H9 (cell line): Measurements from ENCODE around the gene C11orf71. TPM values are rescaled to one million over a fixed set of nuclear protein-coding genes. Genes with fewer than 3 reads are reported as not detected.

ENCODE experiments used
- DNase-seq: peaks from one replicate; pipeline ENCODE4 v3.0.0-alpha.2; 2017
- H2AFZ ChIP-seq: one replicate; pipeline ENCODE4 v1.6.1; 2013; ENCODE audit warnings: mild to moderate bottlenecking, low read length, control low read depth, moderate library complexity
- H2AK5ac ChIP-seq: 2 replicates; pipeline ENCODE4 v1.6.1; 2013; ENCODE audit warnings: low read length, control low read depth, mixed read lengths; ENCODE audit not compliant: insufficient read length
- H2BK120ac ChIP-seq: one replicate; pipeline ENCODE4 v1.6.1; 2013; ENCODE audit warnings: low read depth, mild to moderate bottlenecking, low read length, control low read depth, inconsistent platforms; ENCODE audit not compliant: poor library complexity, severe bottlenecking
- H2BK12ac ChIP-seq: 2 replicates; pipeline ENCODE4 v1.6.1; 2013; ENCODE audit warnings: low read length, control low read depth, mixed read lengths, low read depth; ENCODE audit not compliant: insufficient read length
- H2BK15ac ChIP-seq: 2 replicates; pipeline ENCODE4 v1.6.1; 2013; ENCODE audit warnings: low read depth, low read length, control low read depth
- H2BK20ac ChIP-seq: one replicate; pipeline ENCODE4 v1.6.1; 2013; ENCODE audit warnings: low read depth, mild to moderate bottlenecking, low read length, control low read depth, inconsistent platforms; ENCODE audit not compliant: poor library complexity, severe bottlenecking
- H2BK5ac ChIP-seq: 2 replicates; pipeline ENCODE4 v1.6.1; 2013; ENCODE audit warnings: low read length, control low read depth, mixed read lengths; ENCODE audit not compliant: insufficient read length
- H3K14ac ChIP-seq: 2 replicates; pipeline ENCODE4 v1.6.1; 2013; ENCODE audit warnings: low read length, control low read depth; ENCODE audit not compliant: insufficient read depth
- H3K18ac ChIP-seq: 2 replicates; pipeline ENCODE4 v1.6.1; 2013; ENCODE audit warnings: low read depth, mild to moderate bottlenecking, mixed read lengths, low read length, control low read depth; ENCODE audit not compliant: insufficient read length
- H3K23ac ChIP-seq: 2 replicates; pipeline ENCODE4 v1.6.1; 2013; ENCODE audit warnings: low read length, control low read depth, mixed read lengths, low read depth; ENCODE audit not compliant: insufficient read length
- H3K23me2 ChIP-seq: 2 replicates; pipeline ENCODE4 v1.6.1; 2013; ENCODE audit warnings: low read depth, mild to moderate bottlenecking, mixed read lengths, low read length, control low read depth; ENCODE audit not compliant: insufficient read length, poor library complexity, severe bottlenecking
- H3K27ac ChIP-seq: 2 replicates; pipeline ENCODE4 v1.5.1; 2013; ENCODE audit warnings: low read length, control low read depth, mixed read lengths, low read depth; ENCODE audit not compliant: insufficient read length
- H3K27me3 ChIP-seq: 2 replicates; pipeline ENCODE4 v1.6.1; 2013; ENCODE audit warnings: low read length, control low read depth, inconsistent platforms; ENCODE audit not compliant: insufficient read depth
- H3K4ac ChIP-seq: 2 replicates; pipeline ENCODE4 v1.6.1; 2013; ENCODE audit warnings: low read depth, mild to moderate bottlenecking, control low read depth, inconsistent platforms, low read length, moderate library complexity
- H3K4me1 ChIP-seq: 2 replicates; pipeline ENCODE4 v1.6.1; 2013; ENCODE audit warnings: low read length, control low read depth, inconsistent platforms; ENCODE audit not compliant: insufficient read depth
- H3K4me2 ChIP-seq: 2 replicates; pipeline ENCODE4 v1.6.1; 2013; ENCODE audit warnings: low read length, control low read depth, mixed read lengths; ENCODE audit not compliant: insufficient read length, insufficient read depth
- H3K56ac ChIP-seq: 2 replicates; pipeline ENCODE4 v1.6.1; 2013; ENCODE audit warnings: low read depth, mild to moderate bottlenecking, mixed read lengths, low read length, control low read depth; ENCODE audit not compliant: insufficient read length
- H3K79me1 ChIP-seq: 2 replicates; pipeline ENCODE4 v1.6.1; 2013; ENCODE audit warnings: low read depth, mild to moderate bottlenecking, moderate library complexity, low read length, control low read depth, inconsistent platforms; ENCODE audit not compliant: insufficient read depth, poor library complexity, severe bottlenecking
- H3K79me2 ChIP-seq: 2 replicates; pipeline ENCODE4 v1.6.1; 2013; ENCODE audit warnings: low read length, control low read depth, inconsistent platforms; ENCODE audit not compliant: insufficient read depth
- H3K9ac ChIP-seq: 2 replicates; pipeline ENCODE4 v1.6.1; 2013; ENCODE audit warnings: low read length, control low read depth, mixed read lengths; ENCODE audit not compliant: insufficient read length; ENCODE audit errors: extremely low read depth
- H3K9me3 ChIP-seq: one replicate; pipeline ENCODE4 v1.6.1; 2013; ENCODE audit warnings: low read depth, low read length, inconsistent platforms; ENCODE audit not compliant: control insufficient read depth
- H3T11ph ChIP-seq: one replicate; pipeline ENCODE4 v1.6.1; 2013; ENCODE audit warnings: mild to moderate bottlenecking, low read length, control low read depth, inconsistent platforms
- H4K20me1 ChIP-seq: one replicate; pipeline ENCODE4 v1.6.1; 2013; ENCODE audit not compliant: control insufficient read depth, insufficient read length, insufficient read depth
- H4K5ac ChIP-seq: 2 replicates; pipeline ENCODE4 v1.6.1; 2013; ENCODE audit warnings: low read depth, mild to moderate bottlenecking, mixed read lengths, low read length, control low read depth; ENCODE audit not compliant: insufficient read length
- H4K8ac ChIP-seq: replicated peaks from 2 replicates; pipeline ENCODE4 v1.6.1; 2013; ENCODE audit warnings: low read length, control low read depth, mixed read lengths, low read depth; ENCODE audit not compliant: insufficient read length
- H4K91ac ChIP-seq: 2 replicates; pipeline ENCODE4 v1.6.1; 2013; ENCODE audit warnings: low read depth, mild to moderate bottlenecking, moderate library complexity, mixed read lengths, low read length, control low read depth; ENCODE audit not compliant: insufficient read length
- H3K27ac Mint-ChIP-seq, 3 experiments: 2 replicates in 2 of 3; 3 replicates in 1 of 3; pipeline ENCODE4 v1.8.0; 2020 to 2021; ENCODE audit warnings: mixed read lengths in 3 of 3, mild to moderate bottlenecking in 1 of 3, moderate library complexity in 1 of 3
- H3K27me3 Mint-ChIP-seq: 2 replicates; pipeline ENCODE4 v1.8.0; 2021; ENCODE audit warnings: low read depth, mild to moderate bottlenecking, moderate library complexity, mixed read lengths
- H3K36me3 Mint-ChIP-seq, 3 experiments: 2 replicates in 2 of 3; 3 replicates in 1 of 3; pipeline ENCODE4 v1.8.0; 2020 to 2021; ENCODE audit warnings: low read depth in 3 of 3, mixed read lengths in 3 of 3; ENCODE audit not compliant: insufficient read depth in 1 of 3
- H3K4me1 Mint-ChIP-seq, 2 experiments: 2 replicates each; pipeline ENCODE4 v1.8.0; 2020; ENCODE audit warnings: mixed read lengths in 2 of 2
- H3K4me3 Mint-ChIP-seq, 2 experiments: 2 replicates in 1 of 2; 3 replicates in 1 of 2; pipeline ENCODE4 v1.8.0; 2020 to 2021; ENCODE audit warnings: mild to moderate bottlenecking in 2 of 2, mixed read lengths in 2 of 2, moderate library complexity in 1 of 2
- H3K9me3 Mint-ChIP-seq, 2 experiments: 2 replicates in 1 of 2; 3 replicates in 1 of 2; pipeline ENCODE4 v1.8.0; 2020; ENCODE audit warnings: mild to moderate bottlenecking in 2 of 2, mixed read lengths in 2 of 2, moderate library complexity in 1 of 2
- WGBS: extraction: QIAGEN DNeasy Blood & Tissue Kit; methylation state at CpG from one replicate; pipeline ENCODE4 v1.1.7; 2013; ENCODE audit warnings: missing lambda C conversion rate, low lambda C conversion rate, mixed read lengths; ENCODE audit not compliant: insufficient read length; ENCODE audit errors: extremely low coverage; 5-methylcytosine and 5-hydroxymethylcytosine counted together
- total RNA-seq: library from RNA; stranded (reverse); gene quantifications from 2 replicates; pipeline ENCODE4 v1.2.1, GENCODE V29; 2021
- TF ChIP-seq, protein P1 (sequence below): fragments of 200-600 bp; sonication (generic); conservative IDR thresholded peaks from 3 replicates; pipeline ENCODE4 v1.8.0; 2021; ENCODE audit warnings: antibody characterized with exemption, mild to moderate bottlenecking

C11orf71 gene
- total RNA-seq, 1 experiment from 2014 or later = 3.5 TPM

GRCh38 chr11:114368918-114369680 is 31.2 kb downstream of the C11orf71 start:
- Histone ChIP-seq H3K4me1 (no peaks in the 10 kb centered on the region; the same call in 1 of the 2 replicates), H3T11ph (no peak overlapping the region), H4K8ac (no peak overlapping the region), H3K56ac (no peak overlapping the region), H4K91ac (no peak overlapping the region), H3K23me2 (no peaks in the 10 kb centered on the region), H2BK120ac (no peak overlapping the region), H3K79me2 (no peaks in the 10 kb centered on the region), H3K4me2 (no peak overlapping the region), H3K27me3 (no peaks in the 10 kb centered on the region), H3K27ac (no peak overlapping the region), H3K18ac (no peak overlapping the region), H3K79me1 (no peaks in the 10 kb centered on the region), H2BK20ac (no peak overlapping the region), H2BK5ac (no peak overlapping the region), H2BK12ac (no peak overlapping the region), H3K9ac (no peak overlapping the region), H4K20me1 (no peaks in the 10 kb centered on the region), H2AFZ (no peak overlapping the region), H3K14ac (no peak overlapping the region), H3K4ac (no peak overlapping the region), H3K23ac (no peak overlapping the region), H2BK15ac (no peak overlapping the region), H3K9me3 (no peaks in the 10 kb centered on the region), H4K5ac (no peak overlapping the region), H2AK5ac (no peak overlapping the region)
- peaks cover 4 to 18% of the 10 kb centered on the region in 2 experiments for H3K4me1 Mint-ChIP-seq
- no peaks in the 10 kb centered on the region for H3K36me3 Mint-ChIP-seq
- H3K27me3 Mint-ChIP-seq = no peaks in the 10 kb centered on the region
- no CpG with 5 or more reads among the region's 5 CpGs for WGBS
- TF ChIP-seq, protein P1, sequence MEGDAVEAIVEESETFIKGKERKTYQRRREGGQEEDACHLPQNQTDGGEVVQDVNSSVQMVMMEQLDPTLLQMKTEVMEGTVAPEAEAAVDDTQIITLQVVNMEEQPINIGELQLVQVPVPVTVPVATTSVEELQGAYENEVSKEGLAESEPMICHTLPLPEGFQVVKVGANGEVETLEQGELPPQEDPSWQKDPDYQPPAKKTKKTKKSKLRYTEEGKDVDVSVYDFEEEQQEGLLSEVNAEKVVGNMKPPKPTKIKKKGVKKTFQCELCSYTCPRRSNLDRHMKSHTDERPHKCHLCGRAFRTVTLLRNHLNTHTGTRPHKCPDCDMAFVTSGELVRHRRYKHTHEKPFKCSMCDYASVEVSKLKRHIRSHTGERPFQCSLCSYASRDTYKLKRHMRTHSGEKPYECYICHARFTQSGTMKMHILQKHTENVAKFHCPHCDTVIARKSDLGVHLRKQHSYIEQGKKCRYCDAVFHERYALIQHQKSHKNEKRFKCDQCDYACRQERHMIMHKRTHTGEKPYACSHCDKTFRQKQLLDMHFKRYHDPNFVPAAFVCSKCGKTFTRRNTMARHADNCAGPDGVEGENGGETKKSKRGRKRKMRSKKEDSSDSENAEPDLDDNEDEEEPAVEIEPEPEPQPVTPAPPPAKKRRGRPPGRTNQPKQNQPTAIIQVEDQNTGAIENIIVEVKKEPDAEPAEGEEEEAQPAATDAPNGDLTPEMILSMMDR = no peak
- H3K27ac Mint-ChIP-seq = no peak overlapping the region
- H3K4me3 Mint-ChIP-seq = no peak overlapping the region
- no peaks in the 10 kb centered on the region for H3K9me3 Mint-ChIP-seq
- no peak for DNase-seq
